Keratinocyte (primary cell): ENCODE results near the gene APMAP. TPM values are rescaled to one million over a fixed set of nuclear protein-coding genes. Genes with fewer than 3 reads are reported as not detected.

Source experiments
- DNase-seq: peaks from one replicate; pipeline ENCODE4 v3.0.0-alpha.2; 2011; ENCODE audit warnings: low read depth, missing footprints, low spot score
- FAIRE-seq: peaks from 2 replicates; lab custom pipeline; 2011; peaks lifted over from hg19 to GRCh38; lab: Jason Lieb, UNC
- H2AFZ ChIP-seq: 2 replicates; pipeline ENCODE4 v1.6.0; 2012; ENCODE audit warnings: low read length, control low read depth, inconsistent platforms; ENCODE audit not compliant: control insufficient read depth
- H3K27ac ChIP-seq: 2 replicates; pipeline ENCODE4 v1.5.1; 2011; ENCODE audit warnings: low read length; ENCODE audit not compliant: control insufficient read depth, insufficient read depth
- H3K27me3 ChIP-seq: 3 replicates; pipeline ENCODE4 v1.6.0; 2011; ENCODE audit warnings: low read length; ENCODE audit not compliant: control insufficient read depth, insufficient read depth; ENCODE audit errors: extremely low read depth
- H3K36me3 ChIP-seq, 2 experiments: 2 replicates in 1 of 2; 3 replicates in 1 of 2; pipeline ENCODE4 v1.5.1; 2011; ENCODE audit warnings: low read length in 2 of 2, mild to moderate bottlenecking in 1 of 2; ENCODE audit not compliant: control insufficient read depth in 2 of 2, insufficient read depth in 2 of 2; ENCODE audit errors: extremely low read depth in 1 of 2
- H3K4me1 ChIP-seq: 3 replicates; pipeline ENCODE4 v1.5.1; 2011; ENCODE audit warnings: low read length; ENCODE audit not compliant: control insufficient read depth, insufficient read depth; ENCODE audit errors: extremely low read depth
- H3K4me2 ChIP-seq: 3 replicates; pipeline ENCODE4 v1.6.0; 2011; ENCODE audit warnings: low read depth, low read length; ENCODE audit not compliant: control insufficient read depth, insufficient read depth; ENCODE audit errors: extremely low read depth
- H3K4me3 ChIP-seq, 3 experiments: fragments of 200-600 bp in 1 of 3; sonication (generic) in 1 of 3; 2 replicates in 2 of 3; 3 replicates in 1 of 3; pipeline ENCODE4 v1.5.1; 2011 to 2016; ENCODE audit warnings: low read length in 3 of 3, mild to moderate bottlenecking in 3 of 3, control low read depth in 2 of 3, inconsistent platforms in 1 of 3, low read depth in 1 of 3, mixed read lengths in 1 of 3, mixed run types in 1 of 3, moderate library complexity in 1 of 3; ENCODE audit not compliant: control insufficient read depth in 2 of 3, insufficient read depth in 2 of 3; ENCODE audit errors: extremely low read depth in 1 of 3
- H3K79me2 ChIP-seq: 2 replicates; pipeline ENCODE4 v1.6.0; 2012; ENCODE audit warnings: low read length; ENCODE audit not compliant: control insufficient read depth, insufficient read depth
- H3K9ac ChIP-seq: 3 replicates; pipeline ENCODE4 v1.6.0; 2011; ENCODE audit warnings: low read length; ENCODE audit not compliant: control insufficient read depth, insufficient read depth; ENCODE audit errors: extremely low read depth
- H3K9me1 ChIP-seq: 3 replicates; pipeline ENCODE4 v1.6.0; 2011; ENCODE audit warnings: low read length; ENCODE audit not compliant: control insufficient read depth, insufficient read depth; ENCODE audit errors: extremely low read depth
- H3K9me3 ChIP-seq: 2 replicates; pipeline ENCODE4 v1.5.1; 2012; ENCODE audit warnings: low read depth, low read length; ENCODE audit not compliant: control insufficient read depth
- H4K20me1 ChIP-seq: 3 replicates; pipeline ENCODE4 v1.6.0; 2011; ENCODE audit warnings: low read length; ENCODE audit not compliant: control insufficient read depth, insufficient read depth; ENCODE audit errors: extremely low read depth
- CTCF ChIP-seq, 3 experiments: IDR thresholded peaks in 1 of 3; conservative IDR thresholded peaks in 1 of 3; optimal IDR thresholded peaks in 1 of 3; 2 replicates in 2 of 3; 3 replicates in 1 of 3; pipeline versions ENCODE3 to v1.5.1; 2011; ENCODE audit warnings: low read length in 3 of 3, mild to moderate bottlenecking in 3 of 3, moderate library complexity in 2 of 3, control low read depth in 1 of 3, inconsistent platforms in 1 of 3; ENCODE audit not compliant: insufficient read depth in 2 of 3; ENCODE audit errors: extremely low read depth in 1 of 3
- EZH2 ChIP-seq: IDR thresholded peaks from one replicate; pipeline ENCODE4 v1.6.1; 2012; ENCODE audit warnings: inconsistent platforms, mild to moderate bottlenecking, low read length, moderate library complexity
- dilution Hi-C: fragments of 300-500 bp; cut with MboI; formaldehyde crosslinking; loops from one replicate; pipeline ENCODE4 v1.7.0; 2020; ENCODE audit warnings: low sequenced_read_pairs; ENCODE audit not compliant: extremely low pct_ligation_motif_present
- polyA plus RNA-seq, 5 experiments: library from polyadenylated mRNA; depleted of rRNA in 3 of 5; stranded (reverse) in 3 of 5; stranded (forward) in 1 of 5; unstranded in 1 of 5; fragments of >200 nt; gene quantifications; 1 replicate in 1 of 5; 2 replicates in 3 of 5; 3 replicates in 1 of 5; pipeline versions ENCODE4 v1.2.1 to v1.2.3, GENCODE V29; 2011 to 2012; ENCODE audit warnings: missing spikeins in 2 of 5, low read depth in 1 of 5, low replicate concordance in 1 of 5

APMAP gene
- polyA plus RNA-seq, 1 donor (not counting 4 experiments of a cell fraction or from before 2014, with no cell fraction given): 48.9 TPM

- no peak overlapping the region for H3K4me2 ChIP-seq
- H3K9me1 ChIP-seq: no peaks in the 10 kb centered on the region
- DNase-seq (no peak), FAIRE-seq (peak; percentile 61)
- dilution Hi-C loops: no loop called here
- no peaks in the 10 kb centered on the region for H3K79me2 ChIP-seq
- H3K9me3 ChIP-seq: no peaks in the 10 kb centered on the region
- H4K20me1 ChIP-seq: no peaks in the 10 kb centered on the region
- TF ChIP-seq CTCF (optimal IDR thresholded peaks at IDR 0.05 in 1 of 3, IDR thresholded peaks at IDR 0.05 in 1 of 3, conservative IDR thresholded peaks at IDR 0.05 in 1 of 3; ENCODE audit: extremely low read depth in 1 of 3, insufficient read depth in 2 of 3, low read length in 3 of 3) (no peak), EZH2 (no peak)
- no peak overlapping the region for H2AFZ ChIP-seq
- H3K4me1 ChIP-seq: peaks cover 6% of the 10 kb centered on the region
- peaks cover 8% of the 10 kb centered on the region for H3K27me3 ChIP-seq
- no peaks in the 10 kb centered on the region for H3K36me3 ChIP-seq
- H3K27ac ChIP-seq: no peak overlapping the region
- H3K4me3 ChIP-seq: no peak overlapping the region
- no peak overlapping the region for H3K9ac ChIP-seq
Observed at GRCh38 chr20:25033265-25033923, 40.8 kb upstream of the APMAP start.

GRCh38 chr20:25032478-25033264 is 40.1 kb upstream of the APMAP start:
- no peak overlapping the region for H3K27ac ChIP-seq
- H3K79me2 ChIP-seq: no peaks in the 10 kb centered on the region
- H3K4me2 ChIP-seq: peak overlapping the region; percentile 23

More at GRCh38 chr20:25032478-25033264, 40.1 kb upstream of the APMAP start:
- no peak overlapping the region for H3K4me3 ChIP-seq
- H3K9ac ChIP-seq: no peak overlapping the region
- dilution Hi-C loops: no loop called here
- no peaks in the 10 kb centered on the region for H3K36me3 ChIP-seq
- no peaks in the 10 kb centered on the region for H3K9me1 ChIP-seq
- H3K27me3 ChIP-seq: peaks cover 8% of the 10 kb centered on the region
- FAIRE-seq (no peak), DNase-seq (no peak)
- peaks cover 6% of the 10 kb centered on the region for H3K4me1 ChIP-seq
- no peaks in the 10 kb centered on the region for H3K9me3 ChIP-seq
- no peaks in the 10 kb centered on the region for H4K20me1 ChIP-seq
- no peak overlapping the region for H2AFZ ChIP-seq
- TF ChIP-seq EZH2 (no peak), CTCF (optimal IDR thresholded peaks at IDR 0.05 in 1 of 3, IDR thresholded peaks at IDR 0.05 in 1 of 3, conservative IDR thresholded peaks at IDR 0.05 in 1 of 3; ENCODE audit: extremely low read depth in 1 of 3, insufficient read depth in 2 of 3, low read length in 3 of 3) (no peak)
